ENCODE data around the gene LARP7. TPM values are rescaled to one million over a fixed set of nuclear protein-coding genes. Genes with fewer than 3 reads are reported as not detected.
"Not testable (repeated sequence)": the region's sequence is repeated elsewhere in the genome, so short reads cannot be mapped to it uniquely, and the experiment has no call there.

The LARP7 gene
- total and polyA plus RNA-seq, 4 donors, result 38.6 to 73.0 (median 44.9) TPM

DNA sequence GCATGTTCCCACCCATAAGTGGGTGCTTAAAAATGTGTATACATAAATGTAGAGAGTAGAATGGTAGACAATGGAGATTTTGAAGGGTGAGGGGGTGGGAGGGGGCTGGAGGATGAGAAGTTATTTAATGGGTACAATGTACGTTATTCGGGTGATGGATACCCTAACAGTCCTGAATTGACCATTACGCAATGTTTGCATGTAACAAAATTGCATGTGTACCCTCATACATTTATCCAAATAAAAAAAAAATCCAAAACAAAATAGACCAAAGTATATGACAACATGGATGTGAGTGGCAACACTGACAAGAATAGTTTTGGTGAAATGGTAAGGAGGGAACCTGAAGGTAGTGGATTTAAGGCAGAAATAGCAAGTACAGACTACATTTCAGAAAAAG, 63.7 kb downstream of the LARP7 start:
- no peak for DNase-seq
- no peak for ATAC-seq (ENCODE audit: low FRiP score)
- no peaks in the 10 kb centered on the region for H3K36me3 ChIP-seq (ENCODE audit: control insufficient read depth in 1 of 2, insufficient read depth in 2 of 2, low read length in 1 of 2)
- intact Hi-C loops (cut with DNase I), result no loop called here
- H3K4me3 ChIP-seq (ENCODE audit: low read length in 2 of 2), result no peak overlapping the region
- WGBS, 2 donors, result 93 to 96% methylated on average over 3 of the region's 3 CpGs
- no peaks in the 10 kb centered on the region for H3K9me3 ChIP-seq (ENCODE audit: control insufficient read depth, low read length)
- no peaks in the 10 kb centered on the region for H3K27me3 ChIP-seq (ENCODE audit: control insufficient read depth in 1 of 2, insufficient read depth in 2 of 2, low read length in 1 of 2)
- H3K4me1 ChIP-seq (ENCODE audit: control insufficient read depth in 1 of 2, insufficient read depth in 2 of 2, low read length in 2 of 2), result no peaks in the 10 kb centered on the region
- H3K27ac ChIP-seq (ENCODE audit: low read depth in 1 of 2, low read length in 2 of 2), result no peak overlapping the region

DNA sequence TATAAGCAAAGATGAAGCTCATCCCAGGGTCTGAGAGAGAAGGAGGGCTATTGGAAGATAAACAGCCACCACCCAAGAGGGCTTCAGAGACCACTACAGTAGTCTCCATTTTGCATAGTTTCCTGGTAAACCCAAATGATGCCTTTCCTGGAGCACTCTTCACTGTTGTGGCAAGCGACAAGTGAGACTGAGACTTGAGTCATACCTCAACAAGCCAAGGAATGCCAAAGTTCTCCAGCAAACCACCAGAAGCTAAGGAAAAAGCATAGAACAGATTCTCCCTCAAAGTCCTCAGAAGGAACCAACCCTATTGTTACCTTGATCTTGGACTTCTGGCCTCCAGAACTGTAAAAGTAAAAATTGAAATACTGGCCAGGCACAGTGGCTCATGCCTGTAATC, 65.9 kb downstream of the LARP7 start:
- no peak overlapping the region for H3K4me3 ChIP-seq (ENCODE audit: low read length in 2 of 2)
- H3K36me3 ChIP-seq (ENCODE audit: control insufficient read depth in 1 of 2, insufficient read depth in 2 of 2, low read length in 1 of 2), result no peaks in the 10 kb centered on the region
- 74 to 80% methylated on average over 1 of the region's 1 CpG for WGBS, 2 donors
- H3K27me3 ChIP-seq (ENCODE audit: control insufficient read depth in 1 of 2, insufficient read depth in 2 of 2, low read length in 1 of 2), result no peaks in the 10 kb centered on the region
- DNase-seq (no peak), ATAC-seq (ENCODE audit: low FRiP score) (no peak)
- peaks cover 4% of the 10 kb centered on the region in 2 donors for H3K4me1 ChIP-seq (ENCODE audit: control insufficient read depth in 1 of 2, insufficient read depth in 2 of 2, low read length in 2 of 2)
- intact Hi-C loops (cut with DNase I), result no loop called here
- no peak overlapping the region for H3K27ac ChIP-seq (ENCODE audit: low read depth in 1 of 2, low read length in 2 of 2)
- H3K9me3 ChIP-seq (ENCODE audit: control insufficient read depth, low read length), result no peaks in the 10 kb centered on the region

DNA sequence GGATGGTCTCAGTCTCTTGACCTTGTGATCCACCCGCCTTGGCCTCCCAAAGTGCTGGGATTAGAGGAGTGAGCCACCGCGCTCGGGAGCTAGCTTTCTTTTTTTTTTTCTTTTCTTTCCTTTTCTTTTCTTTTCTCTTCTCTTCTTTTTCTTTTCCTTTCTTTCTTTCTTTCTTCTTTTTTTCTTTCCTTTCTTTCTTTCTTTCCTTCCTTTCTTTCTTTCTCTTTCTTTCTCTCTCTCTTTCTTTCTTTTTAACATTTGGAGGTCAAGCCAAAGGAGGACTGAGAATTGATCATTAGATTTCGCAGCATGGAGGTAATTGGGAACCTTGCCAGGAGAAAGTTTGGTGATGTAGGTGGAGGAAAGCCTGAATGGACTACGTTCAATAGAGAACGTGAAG, 67.4 kb downstream of the LARP7 start:
- ATAC-seq (ENCODE audit: low FRiP score) (no peak), DNase-seq (no peak)
- Histone ChIP-seq H3K9me3 (ENCODE audit: control insufficient read depth, low read length) (no peaks in the 10 kb centered on the region), H3K4me1 (ENCODE audit: control insufficient read depth in 1 of 2, insufficient read depth in 2 of 2, low read length in 2 of 2) (peaks cover 4% of the 10 kb centered on the region in 2 donors), H3K36me3 (ENCODE audit: control insufficient read depth in 1 of 2, insufficient read depth in 2 of 2, low read length in 1 of 2) (no peaks in the 10 kb centered on the region), H3K4me3 (ENCODE audit: low read length in 2 of 2) (no peak overlapping the region), H3K27me3 (ENCODE audit: control insufficient read depth in 1 of 2, insufficient read depth in 2 of 2, low read length in 1 of 2) (no peaks in the 10 kb centered on the region), H3K27ac (ENCODE audit: low read depth in 1 of 2, low read length in 2 of 2) (no peak overlapping the region)
- intact Hi-C loops (cut with DNase I), result no loop called here
- 83 to 84% methylated on average over 7 of the region's 7 CpGs for WGBS, 2 donors

DNA sequence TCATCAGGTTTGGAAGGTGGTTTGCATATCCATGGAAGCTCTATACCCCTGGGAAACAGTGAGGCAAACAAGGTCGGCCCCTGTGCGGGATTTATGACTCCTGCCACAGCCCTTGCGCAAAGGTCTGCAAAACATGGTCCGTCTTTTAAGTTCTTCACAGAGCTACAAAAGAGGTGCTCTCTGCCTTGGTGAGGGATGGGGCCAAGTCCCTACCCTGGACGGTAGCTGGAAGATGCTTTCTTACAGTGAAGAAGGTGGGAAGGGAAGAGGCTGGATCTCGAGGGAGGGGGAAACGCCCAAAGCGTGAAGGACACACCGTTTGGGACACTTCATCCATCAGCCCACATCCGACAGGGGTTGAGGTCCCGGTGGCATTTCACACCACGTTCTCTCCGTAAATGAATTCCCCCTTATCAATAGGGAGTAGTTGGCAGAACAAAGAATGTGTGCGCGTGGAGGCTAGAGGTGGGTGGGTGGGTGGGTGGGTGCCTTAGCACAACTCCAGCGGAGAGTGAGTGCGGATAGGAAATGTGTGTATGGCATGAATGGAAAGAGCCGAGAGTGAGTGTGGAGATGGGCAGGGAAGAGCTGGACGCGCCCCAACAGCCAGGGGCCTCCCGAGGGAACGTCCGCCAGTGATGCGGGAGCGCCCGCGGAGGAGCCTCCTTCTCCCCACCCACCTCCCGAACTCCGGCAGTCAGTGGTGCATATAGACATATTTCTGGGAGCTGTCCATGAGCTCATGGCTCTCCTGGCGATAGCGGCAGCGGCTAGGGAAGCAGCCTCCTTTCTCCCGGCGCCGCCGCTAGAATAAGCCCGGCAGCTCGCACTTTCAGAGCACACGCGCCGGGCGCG, 68.3 kb downstream of the LARP7 start:
- Histone ChIP-seq H3K27ac (ENCODE audit: low read depth in 1 of 2, low read length in 2 of 2) (no peak overlapping the region), H3K27me3 (ENCODE audit: control insufficient read depth in 1 of 2, insufficient read depth in 2 of 2, low read length in 1 of 2) (no peaks in the 10 kb centered on the region), H3K36me3 (ENCODE audit: control insufficient read depth in 1 of 2, insufficient read depth in 2 of 2, low read length in 1 of 2) (no peaks in the 10 kb centered on the region), H3K4me1 (ENCODE audit: control insufficient read depth in 1 of 2, insufficient read depth in 2 of 2, low read length in 2 of 2) (peaks cover 4% of the 10 kb centered on the region in 2 donors), H3K4me3 (ENCODE audit: low read length in 2 of 2) (peak overlapping the region in 1 of 2 donors; percentile 60), H3K9me3 (ENCODE audit: control insufficient read depth, low read length) (no peaks in the 10 kb centered on the region)
- intact Hi-C loops (cut with DNase I), result no loop called here
- ATAC-seq (ENCODE audit: low FRiP score) (peak; percentile 62), DNase-seq (peak; percentile 62 to 79)
- 2 to 3% methylated on average over 38 to 43 of the region's 43 CpGs for WGBS, 2 donors

DNA sequence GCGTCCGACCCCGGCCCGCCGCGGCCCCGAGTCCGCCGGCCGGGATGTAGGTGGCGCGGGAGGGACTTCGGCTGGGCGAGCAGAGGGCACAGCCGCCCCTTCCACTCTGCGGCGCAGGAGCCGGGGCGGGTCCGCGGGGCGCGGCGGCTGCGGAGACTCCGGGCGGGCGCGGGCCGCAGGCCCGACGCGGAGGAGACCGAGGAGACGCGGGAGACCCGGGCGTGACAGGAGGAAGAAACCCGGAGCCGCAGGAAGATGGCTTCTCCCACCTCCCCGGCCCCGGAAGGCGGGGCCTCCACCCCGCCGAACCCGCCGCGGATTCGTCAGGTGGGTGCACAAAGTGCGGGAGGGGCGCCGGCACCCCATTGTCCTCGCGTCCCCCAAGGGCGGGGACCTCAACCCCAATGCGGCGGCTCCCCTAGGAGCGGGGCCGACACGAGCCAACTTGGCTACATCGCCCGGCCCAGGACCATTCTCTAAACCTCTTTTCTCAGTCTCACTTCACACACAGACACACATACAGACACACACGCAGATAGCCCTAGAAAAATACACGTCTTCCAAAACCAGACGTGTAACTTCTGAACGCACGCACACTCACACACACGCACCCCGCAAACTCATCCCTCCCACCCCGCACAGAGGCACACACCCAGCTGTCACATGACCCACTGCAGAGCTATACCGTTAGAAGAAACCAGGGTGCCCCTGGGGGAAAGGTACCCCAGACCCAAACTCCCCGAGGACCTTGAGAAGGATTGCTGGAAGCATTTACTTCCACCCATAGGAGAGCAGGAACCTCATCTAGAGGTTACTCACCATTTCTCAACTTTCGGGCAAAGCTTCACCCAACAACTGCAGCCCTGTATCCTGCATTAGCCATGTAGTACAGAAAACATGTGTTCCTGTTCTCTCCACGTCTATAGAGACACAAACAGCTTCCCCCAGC, 69.2 kb downstream of the LARP7 start:
- H3K36me3 ChIP-seq (ENCODE audit: control insufficient read depth in 1 of 2, insufficient read depth in 2 of 2, low read length in 1 of 2); H3K9me3 ChIP-seq (ENCODE audit: control insufficient read depth, low read length); H3K27me3 ChIP-seq (ENCODE audit: control insufficient read depth in 1 of 2, insufficient read depth in 2 of 2, low read length in 1 of 2); H3K27ac ChIP-seq (ENCODE audit: low read depth in 1 of 2, low read length in 2 of 2); intact Hi-C loops (cut with DNase I); H3K4me1 ChIP-seq (ENCODE audit: control insufficient read depth in 1 of 2, insufficient read depth in 2 of 2, low read length in 2 of 2); DNase-seq: not testable (repeated sequence)
- H3K4me3 ChIP-seq (ENCODE audit: low read length in 2 of 2), result peak overlapping the region; percentile 7 to 84
- WGBS, 2 donors, result 0 to 1% methylated on average over 19 to 37 of the region's 74 CpGs
- peak; percentile 59 for ATAC-seq (ENCODE audit: low FRiP score)

DNA sequence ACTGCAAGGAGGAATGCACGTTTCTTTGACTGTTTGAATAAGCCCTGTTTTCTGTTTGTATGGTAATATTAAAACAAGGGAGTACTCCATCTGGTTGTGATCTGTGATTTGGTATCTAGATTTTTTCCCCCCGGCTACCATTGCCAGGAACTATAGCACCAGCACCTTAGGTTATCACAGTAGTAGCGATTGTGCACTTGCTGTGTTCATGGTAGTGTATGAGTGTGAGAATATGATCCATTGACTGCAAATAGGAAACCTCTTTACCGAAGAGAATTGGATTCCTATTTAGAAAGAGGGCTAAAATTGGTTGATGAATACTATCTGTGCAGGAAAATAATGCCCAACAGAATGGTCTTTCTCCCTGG, 69.9 kb downstream of the LARP7 start:
- whole genome bisulfite sequencing, 2 donors, result 14 to 15% methylated on average over 4 of the region's 4 CpGs
- intact Hi-C loops (cut with DNase I), result no loop called here

More for the DNA sequence above, 69.9 kb downstream of the LARP7 start:
- H3K27me3 ChIP-seq (ENCODE audit: control insufficient read depth in 1 of 2, insufficient read depth in 2 of 2, low read length in 1 of 2), result no peaks in the 10 kb centered on the region
- ATAC-seq (ENCODE audit: low FRiP score) (no peak), DNase-seq (no peak)
- H3K9me3 ChIP-seq (ENCODE audit: control insufficient read depth, low read length), result no peaks in the 10 kb centered on the region
- peak overlapping the region; percentile 7 to 84 for H3K4me3 ChIP-seq (ENCODE audit: low read length in 2 of 2)
- no peak overlapping the region for H3K27ac ChIP-seq (ENCODE audit: low read depth in 1 of 2, low read length in 2 of 2)
- no peaks in the 10 kb centered on the region for H3K36me3 ChIP-seq (ENCODE audit: control insufficient read depth in 1 of 2, insufficient read depth in 2 of 2, low read length in 1 of 2)
- peaks cover 4% of the 10 kb centered on the region in 2 donors for H3K4me1 ChIP-seq (ENCODE audit: control insufficient read depth in 1 of 2, insufficient read depth in 2 of 2, low read length in 2 of 2)

Small RNA genes within 50 kb of the gene (microRNA-seq; reads per million reads assigned to microRNA genes)
- gene MIR302A (591 to 1,513 reads per million in 2 donors), gene MIR302B (386 to 1,020 reads per million in 2 donors), gene MIR302C (115 to 267 reads per million in 2 donors), gene MIR302D (290 to 750 reads per million in 2 donors), gene MIR367 (0 to 6.0 reads per million in 2 donors)

Other genes with a start within 250 kb of the LARP7 start
- gene NEUROG2, start 121.0 kb upstream of the LARP7 start, total RNA-seq, result not detected
- not detected for gene NEUROG2, start 121.0 kb upstream of the LARP7 start, polyA plus RNA-seq
- gene ZGRF1, start 234 bp upstream of the LARP7 start, total RNA-seq, result 1 to 10 TPM; 5.4 to 6.3 TPM
- 1 to 10 TPM in 1 of 2 donors, not detected in 1; 2.9 TPM for gene ZGRF1, start 234 bp upstream of the LARP7 start, polyA plus RNA-seq